Measurements from ENCODE around the gene EMC6.
"Not testable (repeated sequence)": the region's sequence is repeated elsewhere in the genome, so short reads cannot be mapped to it uniquely, and the experiment has no call there.

The EMC6 gene

GRCh38 chr17:3695129-3695722, 26.6 kb downstream of the EMC6 start:
- TF ChIP-seq, protein P1, sequence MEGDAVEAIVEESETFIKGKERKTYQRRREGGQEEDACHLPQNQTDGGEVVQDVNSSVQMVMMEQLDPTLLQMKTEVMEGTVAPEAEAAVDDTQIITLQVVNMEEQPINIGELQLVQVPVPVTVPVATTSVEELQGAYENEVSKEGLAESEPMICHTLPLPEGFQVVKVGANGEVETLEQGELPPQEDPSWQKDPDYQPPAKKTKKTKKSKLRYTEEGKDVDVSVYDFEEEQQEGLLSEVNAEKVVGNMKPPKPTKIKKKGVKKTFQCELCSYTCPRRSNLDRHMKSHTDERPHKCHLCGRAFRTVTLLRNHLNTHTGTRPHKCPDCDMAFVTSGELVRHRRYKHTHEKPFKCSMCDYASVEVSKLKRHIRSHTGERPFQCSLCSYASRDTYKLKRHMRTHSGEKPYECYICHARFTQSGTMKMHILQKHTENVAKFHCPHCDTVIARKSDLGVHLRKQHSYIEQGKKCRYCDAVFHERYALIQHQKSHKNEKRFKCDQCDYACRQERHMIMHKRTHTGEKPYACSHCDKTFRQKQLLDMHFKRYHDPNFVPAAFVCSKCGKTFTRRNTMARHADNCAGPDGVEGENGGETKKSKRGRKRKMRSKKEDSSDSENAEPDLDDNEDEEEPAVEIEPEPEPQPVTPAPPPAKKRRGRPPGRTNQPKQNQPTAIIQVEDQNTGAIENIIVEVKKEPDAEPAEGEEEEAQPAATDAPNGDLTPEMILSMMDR (IDR thresholded peaks at IDR 0.05) = no peak

GRCh38 chr17:3695723-3696411, 27.3 kb downstream of the EMC6 start, which contains the start of gene P2RX5:
Gene P2RX5 (minus strand): TSS chr17:3696155. CDS start chr17:3696005, 150 bp downstream.
- Histone ChIP-seq H3K27ac (no peak within 1 kb of the TSS), H3K4me3 (peak within 1 kb of the TSS; percentile 70)
- no peak for DNase-seq (ENCODE audit: low spot score)
- TF ChIP-seq, protein P1 (IDR thresholded peaks at IDR 0.05) = no peak

More at GRCh38 chr17:3695129-3695722, 26.6 kb downstream of the EMC6 start:
- Histone ChIP-seq H3K4me3 (peak overlapping the region; percentile 70), H3K27ac (no peak overlapping the region)
- no peak for DNase-seq (ENCODE audit: low spot score)

DNA sequence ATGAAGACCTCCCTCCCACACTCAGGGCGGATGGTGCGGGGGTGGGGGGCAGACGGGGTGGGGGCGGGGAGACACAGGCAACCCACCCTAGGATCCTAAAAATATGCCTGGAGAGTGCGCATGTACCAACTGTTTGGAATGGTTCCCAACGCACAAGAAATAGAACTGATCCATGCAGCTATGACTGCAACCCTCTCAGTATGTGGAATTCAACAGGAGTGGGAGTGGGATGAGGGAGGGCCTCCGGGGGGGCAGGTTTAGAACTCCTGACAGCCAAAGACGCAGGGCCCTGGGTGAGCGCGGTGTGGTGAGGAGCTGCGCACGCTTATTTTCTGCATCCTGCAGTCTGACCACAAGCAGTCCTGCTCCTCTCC, 28.5 kb downstream of the EMC6 start:
- TF ChIP-seq, protein P1 (IDR thresholded peaks at IDR 0.05) = no peak
- Histone ChIP-seq H3K4me3 (no peak overlapping the region), H3K27ac (no peak overlapping the region)
- no peak for DNase-seq (ENCODE audit: low spot score)

DNA sequence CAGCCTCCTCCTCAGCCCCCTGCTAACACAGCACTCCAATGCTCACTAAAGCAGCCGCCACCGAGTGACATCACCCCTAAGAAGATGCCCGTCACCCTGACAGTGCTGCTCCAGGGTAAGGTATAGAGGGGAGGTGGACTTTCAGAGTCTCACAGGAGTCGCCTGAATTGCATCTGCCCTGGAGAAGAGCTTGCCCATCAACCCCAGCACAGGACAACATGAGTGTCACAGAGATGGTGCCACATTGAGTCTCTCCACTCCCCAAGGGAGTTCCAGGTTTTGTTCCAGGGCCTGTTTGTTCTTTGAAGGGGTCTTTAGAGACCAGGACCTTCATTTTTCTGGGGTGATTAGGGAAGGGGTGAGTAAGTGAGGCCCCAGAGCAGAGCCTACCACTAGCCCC, 29.5 kb downstream of the EMC6 start:
- no peak overlapping the region for H3K4me3 ChIP-seq
- DNase-seq (ENCODE audit: low spot score) = no peak
- H3K27ac ChIP-seq = no peak overlapping the region
- TF ChIP-seq, protein P1 (IDR thresholded peaks at IDR 0.05) = no peak

GRCh38 chr17:3699951-3700350, 31.3 kb downstream of the EMC6 start:
- H3K4me3 ChIP-seq = no peak overlapping the region
- TF ChIP-seq, protein P1 (IDR thresholded peaks at IDR 0.05) = no peak
- no peak for DNase-seq (ENCODE audit: low spot score)
- H3K27ac ChIP-seq = no peak overlapping the region

- not testable (repeated sequence) for H3K27ac ChIP-seq; DNase-seq (ENCODE audit: low spot score); H3K4me3 ChIP-seq
Measured at GRCh38 chr17:3702041-3702539, 33.5 kb downstream of the EMC6 start.

DNA sequence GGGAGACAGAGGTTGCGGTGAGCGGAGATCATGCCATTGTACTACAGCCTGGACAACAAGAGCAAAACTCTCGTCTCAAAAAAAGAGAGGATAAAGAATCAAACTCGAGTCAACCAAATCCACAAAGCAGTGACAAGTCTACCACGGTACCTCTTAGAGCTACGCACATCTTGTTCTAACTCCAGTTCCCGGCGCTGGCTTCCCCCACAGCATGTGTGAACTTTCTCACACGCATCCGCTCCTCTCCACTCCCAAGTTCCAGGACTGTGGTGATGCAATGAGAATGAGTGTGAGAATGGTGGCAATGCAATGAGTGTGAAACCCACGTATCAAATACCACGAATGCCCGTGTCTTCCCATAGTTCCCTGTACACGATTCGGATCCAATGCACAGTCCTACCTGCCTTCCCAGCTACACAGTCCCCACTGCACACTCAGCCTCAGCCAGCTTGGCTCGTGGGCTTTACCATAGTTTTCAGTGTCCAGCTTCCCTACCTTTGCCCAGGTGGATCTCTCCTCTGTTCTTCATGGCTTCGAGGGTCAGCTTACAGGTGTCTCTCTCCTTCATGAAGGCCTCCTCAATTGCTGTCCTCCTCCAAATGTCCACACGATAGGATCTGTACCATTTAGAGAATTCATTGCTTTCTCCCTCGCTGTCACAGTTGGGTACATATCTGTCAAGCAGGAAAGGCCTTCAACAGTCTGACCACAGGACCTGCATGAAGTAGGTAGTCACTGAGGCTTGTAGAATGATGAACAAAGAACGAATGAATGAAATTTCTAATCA, 36.5 kb downstream of the EMC6 start:
- Histone ChIP-seq H3K4me3 (no peak overlapping the region), H3K27ac (no peak overlapping the region)
- TF ChIP-seq, protein P1 (IDR thresholded peaks at IDR 0.05) = no peak
- no peak for DNase-seq (ENCODE audit: low spot score)

GRCh38 chr17:3705718-3705984, 37.0 kb downstream of the EMC6 start:
- not testable (repeated sequence) for DNase-seq (ENCODE audit: low spot score); H3K4me3 ChIP-seq; H3K27ac ChIP-seq

Measured in coronary artery (tissue), 2 donors.